Stimulated activated CD4-positive, alpha-beta T cell treated with anti-CD3 and anti-CD28 coated beads, Interleukin-12 subunit alpha, Interleukin-12 subunit beta, amount 100 ng/mL, for 4 hours (primary cell): ENCODE measurements around the gene UPF3A.
"Not testable (repeated sequence)": the region's sequence is repeated elsewhere in the genome, so short reads cannot be mapped to it uniquely, and the experiment has no call there.

Experiments
- DNase-seq: peaks from one replicate; pipeline ENCODE4 v3.0.0-alpha.2; 2020

Gene UPF3A

GRCh38 chr13:114281351-114282040, at the start of gene UPF3A:
Gene UPF3A (plus strand): TSS chr13:114281601. CDS start chr13:114281640, 39 bp downstream.
- DNase-seq, result peak; percentile 86

DNA sequence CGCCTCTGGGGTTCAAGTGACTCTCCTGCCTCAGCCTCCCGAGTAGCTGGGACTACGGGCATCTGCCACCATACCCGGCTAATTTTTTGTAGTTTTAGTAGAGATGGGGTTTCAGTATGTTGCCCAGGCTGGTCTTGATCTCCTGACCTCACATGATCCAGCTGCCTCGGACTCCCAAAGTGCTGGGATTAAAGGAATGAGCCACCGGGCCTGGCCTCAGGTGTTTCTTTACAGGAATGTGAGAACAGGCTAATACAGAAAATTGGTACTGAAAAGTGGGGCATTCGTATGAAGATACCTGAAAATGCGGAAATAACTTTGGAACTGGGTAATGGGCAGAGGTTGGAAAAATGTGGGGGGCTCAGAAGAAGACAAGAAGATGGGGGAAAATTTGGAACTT, 49.5 kb upstream of the UPF3A start:
- no peak for DNase-seq

- no peak for DNase-seq
Measured at GRCh38 chr13:114234266-114234644, 47.1 kb upstream of the UPF3A start.

GRCh38 chr13:114234645-114235421, 46.6 kb upstream of the UPF3A start, which contains the start of gene CDC16:
Gene CDC16 (plus strand): TSS chr13:114234897. CDS start chr13:114235085, 188 bp downstream.
- DNase-seq, result peak; percentile 91

GRCh38 chr13:114235697-114236096, 45.7 kb upstream of the UPF3A start:
- DNase-seq, result no peak

- DNase-seq, result no peak
Measured at GRCh38 chr13:114236227-114236626, 45.2 kb upstream of the UPF3A start.

DNA sequence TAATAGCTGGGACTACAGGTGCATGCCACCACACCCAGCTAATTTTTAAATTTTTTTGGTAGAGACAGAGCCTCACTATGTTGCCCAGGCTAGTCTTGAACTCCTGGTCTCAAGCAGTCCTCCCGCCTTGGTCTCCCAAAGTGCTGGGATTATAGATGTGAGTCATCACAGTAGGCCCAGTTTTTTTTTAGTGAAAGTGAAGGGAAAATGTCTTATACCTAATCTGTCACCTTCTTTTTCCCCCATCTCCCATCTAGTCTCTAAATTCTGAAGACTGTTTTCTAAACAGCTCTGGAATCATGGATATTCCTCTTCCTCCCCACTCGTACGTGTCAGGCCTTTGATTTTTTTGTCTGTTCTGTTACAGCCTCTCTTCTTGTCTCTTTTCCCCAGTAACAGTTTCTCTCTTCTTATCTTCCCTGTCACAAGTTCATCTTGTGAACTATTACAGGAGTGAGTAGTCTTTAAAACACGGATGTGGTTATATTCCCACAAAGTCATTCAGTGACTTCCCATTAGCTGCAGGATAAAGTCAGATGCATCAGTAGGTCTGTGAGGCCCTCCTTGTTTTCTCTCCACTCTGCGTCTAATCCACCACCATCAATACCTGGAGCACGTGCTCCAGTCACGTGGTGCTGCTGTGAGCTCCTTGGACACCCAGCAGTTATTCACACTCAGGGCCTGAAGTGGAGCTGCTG, 43.8 kb upstream of the UPF3A start:
- DNase-seq, result no peak

DNA sequence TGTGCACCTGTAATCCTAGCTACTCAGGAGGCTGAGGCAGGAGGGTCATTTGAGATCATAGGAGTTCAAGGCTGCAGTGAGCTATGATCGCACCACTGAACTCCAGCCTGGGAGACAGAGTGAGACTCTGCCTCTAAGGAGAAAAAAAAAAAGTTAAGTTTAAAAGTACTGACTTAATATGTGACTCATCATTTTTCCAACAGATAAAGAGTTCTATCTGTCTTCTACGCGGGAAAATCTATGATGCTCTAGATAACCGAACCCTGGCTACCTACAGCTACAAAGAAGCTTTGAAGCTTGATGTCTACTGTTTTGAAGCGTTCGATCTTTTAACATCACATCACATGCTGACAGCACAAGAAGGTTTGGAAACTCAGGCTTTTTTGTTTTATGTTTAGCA, 39.5 kb upstream of the UPF3A start:
- DNase-seq, result no peak

- no peak for DNase-seq
Measured at GRCh38 chr13:114243971-114244370, 37.4 kb upstream of the UPF3A start.

GRCh38 chr13:114244637-114245036, 36.8 kb upstream of the UPF3A start:
- DNase-seq, result no peak

DNA sequence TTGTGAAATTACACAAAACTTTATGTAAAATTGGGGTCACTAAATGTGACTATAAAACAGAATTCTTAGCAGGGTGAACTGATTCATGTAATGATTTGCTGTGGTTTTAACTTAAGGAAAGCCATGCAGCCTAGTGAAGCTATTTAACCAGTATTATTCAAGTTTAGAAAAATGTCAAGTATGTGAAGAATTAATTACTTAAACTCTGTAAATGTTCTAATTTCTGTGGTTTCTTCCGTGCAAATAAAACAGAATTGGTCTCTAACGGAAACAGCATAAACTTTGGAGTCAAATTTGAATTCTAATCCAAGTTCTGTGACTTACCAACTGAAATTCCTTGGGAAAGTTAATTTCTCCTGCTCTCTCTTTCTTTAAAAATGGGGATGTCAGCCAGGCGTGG, 33.4 kb upstream of the UPF3A start:
- DNase-seq, result no peak

GRCh38 chr13:114249077-114249476, 32.3 kb upstream of the UPF3A start:
- DNase-seq, result no peak

- DNase-seq, result not testable (repeated sequence)
Measured at GRCh38 chr13:114251639-114252440, 29.6 kb upstream of the UPF3A start.

DNA sequence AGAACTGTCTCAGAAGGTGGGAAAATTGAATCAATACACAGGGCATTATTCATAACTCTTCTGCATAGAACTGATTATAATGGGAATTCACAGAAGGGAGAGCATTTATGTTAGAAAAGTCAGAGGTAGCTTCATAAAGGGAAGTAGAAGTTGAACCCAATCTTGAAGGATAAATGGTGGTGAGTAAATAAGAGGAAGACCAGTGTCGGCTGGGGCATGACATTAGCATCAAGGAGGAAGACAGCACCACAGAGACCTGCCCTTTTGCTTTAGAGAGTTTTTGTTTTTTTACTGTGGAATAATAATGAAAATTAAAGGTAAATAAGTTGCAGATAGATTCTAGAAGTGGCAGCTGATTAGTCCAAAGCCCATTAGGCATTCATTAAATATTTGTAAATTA, 24.9 kb upstream of the UPF3A start:
- no peak for DNase-seq

- no peak for DNase-seq
Measured at GRCh38 chr13:114257014-114257413, 24.4 kb upstream of the UPF3A start.

GRCh38 chr13:114258589-114258988, 22.8 kb upstream of the UPF3A start:
- no peak for DNase-seq

GRCh38 chr13:114259374-114259773, 22.0 kb upstream of the UPF3A start:
- DNase-seq, result no peak

DNA sequence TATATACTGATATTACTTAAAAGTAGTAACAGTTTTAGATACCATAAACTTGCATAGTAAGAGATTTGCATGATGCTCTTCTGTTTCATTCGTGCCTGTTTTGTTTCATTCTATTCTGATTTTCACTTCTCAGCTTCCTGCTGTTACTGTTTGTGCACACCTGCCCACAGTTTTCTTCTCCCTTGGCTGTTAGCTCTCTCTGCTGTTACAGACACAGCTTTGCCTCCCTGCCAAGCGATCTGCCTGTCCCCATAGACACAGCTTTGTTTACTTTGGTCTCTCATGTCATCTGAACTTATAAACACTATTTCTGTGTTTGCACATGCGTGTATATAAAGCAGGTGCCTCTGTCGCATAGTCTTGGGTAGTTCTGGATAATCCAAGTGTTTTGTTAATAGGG, 21.4 kb upstream of the UPF3A start:
- DNase-seq, result no peak

GRCh38 chr13:114260814-114261213, 20.6 kb upstream of the UPF3A start:
- no peak for DNase-seq

DNA sequence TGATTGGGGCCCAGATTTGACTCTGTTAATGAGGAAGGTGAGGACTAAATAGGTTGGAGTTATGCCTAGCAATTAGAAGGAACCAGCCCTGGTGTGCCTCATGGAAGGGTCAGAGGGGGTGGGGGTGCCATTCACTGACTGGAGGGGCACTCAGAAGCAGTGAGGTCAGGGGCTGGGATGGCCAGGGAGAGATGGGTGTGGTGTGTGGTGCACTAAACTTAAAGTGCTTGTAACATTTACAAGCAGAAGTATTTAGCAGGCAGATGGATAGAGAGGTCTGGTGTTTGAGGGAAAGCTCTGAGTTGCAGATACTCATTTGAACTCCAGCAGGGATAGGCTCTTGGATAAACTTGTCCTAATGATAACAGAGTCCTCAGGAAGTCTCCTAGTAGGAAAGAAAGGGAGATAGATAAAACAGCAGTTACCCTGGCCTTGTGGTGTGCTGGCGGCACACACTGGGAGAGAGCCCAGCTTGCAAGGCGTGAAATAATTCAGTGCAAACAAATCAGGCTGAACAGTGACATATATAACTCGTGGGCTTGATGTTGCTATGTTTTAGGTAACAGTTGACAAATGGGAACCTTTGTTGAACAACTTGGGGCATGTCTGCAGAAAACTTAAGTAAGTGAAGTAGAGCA, 20.0 kb upstream of the UPF3A start:
- no peak for DNase-seq

DNA sequence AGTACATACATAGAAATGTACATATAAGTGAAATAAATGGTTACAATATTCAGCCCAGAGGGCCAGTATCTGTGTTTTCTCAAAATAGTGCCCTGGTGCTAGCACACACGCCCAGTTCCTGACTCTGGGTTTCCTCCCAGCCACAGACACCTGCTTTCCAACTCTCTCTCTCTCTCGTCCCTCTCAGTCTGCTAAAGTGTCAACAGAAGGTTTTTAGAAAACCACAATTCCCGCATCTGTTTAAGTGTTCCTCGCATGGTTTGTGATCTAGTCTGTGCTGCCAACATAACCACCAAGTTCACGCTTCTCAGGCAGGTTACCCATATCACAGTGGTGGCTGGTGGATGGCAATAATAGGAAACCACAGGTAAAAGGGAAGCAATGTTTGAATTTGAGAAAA, 17.8 kb upstream of the UPF3A start:
- DNase-seq, result no peak

DNA sequence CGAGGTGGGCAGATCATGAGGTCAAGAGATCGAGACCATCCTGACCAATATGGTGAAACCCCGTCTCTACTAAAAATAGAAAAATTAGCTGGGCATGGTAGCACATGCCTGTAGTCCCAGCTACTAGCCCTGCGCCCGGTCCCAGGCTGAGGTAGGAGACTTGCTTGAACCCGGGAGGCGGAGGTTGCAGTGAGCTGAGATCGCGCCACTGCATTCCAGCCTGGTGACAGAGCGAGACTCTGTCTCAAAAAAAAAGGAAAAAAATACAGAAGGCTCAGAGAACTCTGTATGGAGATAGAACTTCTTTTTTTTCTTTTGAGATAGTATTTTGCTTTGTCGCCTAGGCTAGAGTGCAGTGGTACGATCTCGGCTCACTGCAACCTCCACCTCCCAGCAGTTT, 17.1 kb upstream of the UPF3A start:
- DNase-seq, result not testable (repeated sequence)
